ENCODE results near the gene LRRC37A2. TPM values are rescaled to one million over a fixed set of nuclear protein-coding genes. Genes with fewer than 3 reads are reported as not detected.
"Not testable (repeated sequence)": the region's sequence is repeated elsewhere in the genome, so short reads cannot be mapped to it uniquely, and the experiment has no call there.

LRRC37A2 gene
- total and polyA plus RNA-seq, 4 donors, result 2.3 to 8.9 (median 5.4) TPM

DNA sequence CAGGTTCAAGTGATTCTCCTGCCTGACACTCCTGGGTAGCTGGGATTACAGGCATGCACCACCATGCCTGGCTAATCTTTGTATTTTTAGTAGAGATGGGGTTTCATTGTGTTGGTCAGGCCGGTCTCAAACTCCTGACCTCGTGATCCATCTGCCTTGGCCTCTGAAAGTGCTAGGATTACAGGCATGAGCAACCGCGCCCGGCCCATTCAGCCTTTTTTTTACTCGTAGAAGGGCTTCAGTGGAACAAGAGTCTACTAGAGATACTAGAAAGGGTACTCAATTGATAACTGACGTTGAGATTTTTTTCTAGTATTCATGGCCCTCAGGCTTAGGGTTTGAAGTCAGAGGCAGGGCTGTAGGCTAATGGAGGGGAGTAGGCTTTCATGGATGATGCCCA, 6.4 kb upstream of the LRRC37A2 start:
- not testable (repeated sequence) for DNase-seq; ATAC-seq (ENCODE audit: insufficient read depth, low FRiP score)
- WGBS, 2 donors, result 94% methylated on average over 6 of the region's 7 CpGs

GRCh38 chr17:46534716-46535115, 22.4 kb downstream of the LRRC37A2 start:
- H3K27ac ChIP-seq (ENCODE audit: low read depth in 1 of 2, low read length in 1 of 2); H3K9me3 ChIP-seq (ENCODE audit: control insufficient read depth in 4 of 4, insufficient read depth in 3 of 4, low read length in 3 of 4); DNase-seq; H3K4me3 ChIP-seq; H3K4me1 ChIP-seq (ENCODE audit: control insufficient read depth in 5 of 5, insufficient read depth in 5 of 5, low read length in 5 of 5); H3K27me3 ChIP-seq (ENCODE audit: control insufficient read depth in 3 of 3, insufficient read depth in 3 of 3, low read length in 2 of 3); H3K9ac ChIP-seq (ENCODE audit: insufficient read depth in 1 of 2, low read length in 2 of 2); ATAC-seq (ENCODE audit: insufficient read depth, low FRiP score); H3K36me3 ChIP-seq (ENCODE audit: control insufficient read depth in 4 of 4, insufficient read depth in 4 of 4, low read length in 4 of 4): not testable (repeated sequence)
- 93 to 95% methylated on average over 18 to 20 of the region's 22 CpGs for WGBS, 2 donors

More for the DNA sequence above, 6.4 kb upstream of the LRRC37A2 start:
- not testable (repeated sequence) for H3K36me3 ChIP-seq (ENCODE audit: control insufficient read depth in 4 of 4, insufficient read depth in 4 of 4, low read length in 4 of 4); H3K4me1 ChIP-seq (ENCODE audit: control insufficient read depth in 5 of 5, insufficient read depth in 5 of 5, low read length in 5 of 5); H3K9me3 ChIP-seq (ENCODE audit: control insufficient read depth in 4 of 4, insufficient read depth in 3 of 4, low read length in 3 of 4); H3K4me3 ChIP-seq; H3K27ac ChIP-seq (ENCODE audit: low read depth in 1 of 2, low read length in 1 of 2); H3K9ac ChIP-seq (ENCODE audit: insufficient read depth in 1 of 2, low read length in 2 of 2); H3K27me3 ChIP-seq (ENCODE audit: control insufficient read depth in 3 of 3, insufficient read depth in 3 of 3, low read length in 2 of 3)

- not testable (repeated sequence) for H3K27me3 ChIP-seq (ENCODE audit: control insufficient read depth in 3 of 3, insufficient read depth in 3 of 3, low read length in 2 of 3); H3K27ac ChIP-seq (ENCODE audit: low read depth in 1 of 2, low read length in 1 of 2); ATAC-seq (ENCODE audit: insufficient read depth, low FRiP score); H3K9ac ChIP-seq (ENCODE audit: insufficient read depth in 1 of 2, low read length in 2 of 2); DNase-seq; H3K9me3 ChIP-seq (ENCODE audit: control insufficient read depth in 4 of 4, insufficient read depth in 3 of 4, low read length in 3 of 4); H3K36me3 ChIP-seq (ENCODE audit: control insufficient read depth in 4 of 4, insufficient read depth in 4 of 4, low read length in 4 of 4); H3K4me1 ChIP-seq (ENCODE audit: control insufficient read depth in 5 of 5, insufficient read depth in 5 of 5, low read length in 5 of 5); H3K4me3 ChIP-seq
- 91 to 97% methylated on average over 9 of the region's 10 CpGs for WGBS, 2 donors
These were observed 36.3 kb downstream of the LRRC37A2 start for GRCh38 chr17:46548607-46549006.

DNA sequence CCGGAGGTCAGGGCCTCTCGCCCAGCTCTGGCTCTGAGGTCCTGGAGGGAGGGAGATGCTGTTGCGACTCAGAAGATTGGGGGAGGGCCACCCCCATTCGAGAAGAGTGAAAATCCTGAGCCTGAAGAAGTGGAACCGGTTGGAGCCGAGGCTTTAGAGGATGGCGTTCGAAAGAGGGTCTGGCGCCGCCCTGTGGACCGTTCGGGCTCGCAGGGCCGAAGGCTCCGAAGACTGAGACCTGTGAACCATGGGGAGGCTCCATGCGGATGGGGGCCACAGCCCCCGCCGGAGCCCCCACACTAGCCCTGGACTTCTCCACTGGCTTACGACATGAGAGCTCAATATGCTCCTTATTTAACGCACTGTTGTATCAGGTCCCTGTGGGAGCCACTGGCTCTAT, 46.9 kb downstream of the LRRC37A2 start:
- H3K4me1 ChIP-seq (ENCODE audit: control insufficient read depth in 5 of 5, insufficient read depth in 5 of 5, low read length in 5 of 5); H3K27me3 ChIP-seq (ENCODE audit: control insufficient read depth in 3 of 3, insufficient read depth in 3 of 3, low read length in 2 of 3); H3K27ac ChIP-seq (ENCODE audit: low read depth in 1 of 2, low read length in 1 of 2); H3K36me3 ChIP-seq (ENCODE audit: control insufficient read depth in 4 of 4, insufficient read depth in 4 of 4, low read length in 4 of 4); H3K9ac ChIP-seq (ENCODE audit: insufficient read depth in 1 of 2, low read length in 2 of 2); H3K4me3 ChIP-seq; H3K9me3 ChIP-seq (ENCODE audit: control insufficient read depth in 4 of 4, insufficient read depth in 3 of 4, low read length in 3 of 4); DNase-seq; ATAC-seq (ENCODE audit: insufficient read depth, low FRiP score): not testable (repeated sequence)
- no CpG with 5 or more reads among the region's 20 CpGs for WGBS, 2 donors

DNA sequence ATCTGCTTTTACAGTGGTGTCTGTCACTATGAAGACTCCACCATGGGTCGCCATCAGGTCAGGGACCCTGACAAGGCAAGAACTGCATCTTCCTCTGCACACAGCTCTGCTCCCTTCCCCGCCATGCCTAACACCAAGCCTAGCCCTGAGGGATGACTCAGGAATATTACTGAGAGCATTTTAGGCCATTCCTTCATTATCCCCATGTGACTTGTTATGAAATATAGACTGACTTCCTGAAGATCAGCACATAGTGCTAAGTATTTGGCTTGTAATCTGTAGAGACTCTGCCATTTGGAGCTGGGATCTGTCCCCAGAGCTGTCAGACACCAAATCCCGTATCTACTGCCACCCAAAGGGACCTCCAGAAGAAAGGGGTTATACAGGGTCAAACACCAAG, 47.8 kb downstream of the LRRC37A2 start:
- H3K4me3 ChIP-seq; H3K36me3 ChIP-seq (ENCODE audit: control insufficient read depth in 4 of 4, insufficient read depth in 4 of 4, low read length in 4 of 4); DNase-seq; ATAC-seq (ENCODE audit: insufficient read depth, low FRiP score); H3K4me1 ChIP-seq (ENCODE audit: control insufficient read depth in 5 of 5, insufficient read depth in 5 of 5, low read length in 5 of 5); H3K9ac ChIP-seq (ENCODE audit: insufficient read depth in 1 of 2, low read length in 2 of 2); H3K9me3 ChIP-seq (ENCODE audit: control insufficient read depth in 4 of 4, insufficient read depth in 3 of 4, low read length in 3 of 4); H3K27ac ChIP-seq (ENCODE audit: low read depth in 1 of 2, low read length in 1 of 2); H3K27me3 ChIP-seq (ENCODE audit: control insufficient read depth in 3 of 3, insufficient read depth in 3 of 3, low read length in 2 of 3): not testable (repeated sequence)
- no CpG with 5 or more reads among the region's 3 CpGs for WGBS, 2 donors

DNA sequence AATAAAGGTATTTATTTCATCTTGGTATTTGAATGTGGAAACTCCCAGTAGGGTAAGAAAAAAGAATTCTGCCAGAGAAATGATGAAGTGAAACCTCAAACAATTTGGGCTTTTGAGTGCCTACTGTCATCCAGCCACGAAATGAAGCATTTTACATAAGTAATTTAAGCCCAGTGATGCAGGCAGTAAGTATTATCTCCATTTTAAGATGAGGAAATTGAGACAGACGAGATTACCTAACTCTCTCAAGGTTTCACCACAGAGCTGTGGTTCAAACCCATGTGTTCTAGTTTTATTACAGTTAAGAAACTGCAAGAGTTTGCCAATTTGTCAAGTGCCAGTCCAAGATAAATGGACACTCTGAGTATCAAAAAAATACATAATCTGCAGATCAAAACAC, 54.0 kb downstream of the LRRC37A2 start:
- WGBS, 2 donors, result no CpG with 5 or more reads among the region's 2 CpGs
- H3K4me3 ChIP-seq; H3K9me3 ChIP-seq (ENCODE audit: control insufficient read depth in 4 of 4, insufficient read depth in 3 of 4, low read length in 3 of 4); H3K4me1 ChIP-seq (ENCODE audit: control insufficient read depth in 5 of 5, insufficient read depth in 5 of 5, low read length in 5 of 5); ATAC-seq (ENCODE audit: insufficient read depth, low FRiP score); H3K36me3 ChIP-seq (ENCODE audit: control insufficient read depth in 4 of 4, insufficient read depth in 4 of 4, low read length in 4 of 4); DNase-seq; H3K27ac ChIP-seq (ENCODE audit: low read depth in 1 of 2, low read length in 1 of 2); H3K9ac ChIP-seq (ENCODE audit: insufficient read depth in 1 of 2, low read length in 2 of 2); H3K27me3 ChIP-seq (ENCODE audit: control insufficient read depth in 3 of 3, insufficient read depth in 3 of 3, low read length in 2 of 3): not testable (repeated sequence)

DNA sequence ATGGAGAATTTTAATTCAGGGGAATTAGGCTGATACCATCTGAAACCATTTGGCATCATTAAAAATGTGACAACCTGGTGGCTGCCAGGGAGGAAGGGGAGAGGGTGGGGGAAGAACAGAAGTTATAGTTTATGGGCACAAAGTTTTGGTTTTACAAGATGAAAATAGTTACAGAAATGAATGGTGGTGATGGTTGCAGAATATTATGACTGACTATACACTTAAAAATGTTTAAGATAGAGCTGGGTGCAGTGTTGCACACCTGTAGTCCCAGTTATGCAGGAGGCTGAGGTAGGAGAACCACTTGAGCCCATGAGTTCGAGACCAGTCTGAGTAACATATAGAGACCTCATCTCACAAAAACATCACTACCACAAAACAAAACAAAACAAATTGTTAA, 54.7 kb downstream of the LRRC37A2 start:
- H3K9me3 ChIP-seq (ENCODE audit: control insufficient read depth in 4 of 4, insufficient read depth in 3 of 4, low read length in 3 of 4); ATAC-seq (ENCODE audit: insufficient read depth, low FRiP score); DNase-seq; H3K27ac ChIP-seq (ENCODE audit: low read depth in 1 of 2, low read length in 1 of 2); H3K9ac ChIP-seq (ENCODE audit: insufficient read depth in 1 of 2, low read length in 2 of 2); H3K36me3 ChIP-seq (ENCODE audit: control insufficient read depth in 4 of 4, insufficient read depth in 4 of 4, low read length in 4 of 4); H3K27me3 ChIP-seq (ENCODE audit: control insufficient read depth in 3 of 3, insufficient read depth in 3 of 3, low read length in 2 of 3); H3K4me3 ChIP-seq; H3K4me1 ChIP-seq (ENCODE audit: control insufficient read depth in 5 of 5, insufficient read depth in 5 of 5, low read length in 5 of 5): not testable (repeated sequence)
- WGBS, 2 donors, result no CpG with 5 or more reads among the region's 1 CpG

- not testable (repeated sequence) for H3K27me3 ChIP-seq (ENCODE audit: control insufficient read depth in 3 of 3, insufficient read depth in 3 of 3, low read length in 2 of 3); H3K27ac ChIP-seq (ENCODE audit: low read depth in 1 of 2, low read length in 1 of 2); ATAC-seq (ENCODE audit: insufficient read depth, low FRiP score); H3K9me3 ChIP-seq (ENCODE audit: control insufficient read depth in 4 of 4, insufficient read depth in 3 of 4, low read length in 3 of 4); H3K9ac ChIP-seq (ENCODE audit: insufficient read depth in 1 of 2, low read length in 2 of 2); H3K36me3 ChIP-seq (ENCODE audit: control insufficient read depth in 4 of 4, insufficient read depth in 4 of 4, low read length in 4 of 4); DNase-seq; H3K4me3 ChIP-seq; H3K4me1 ChIP-seq (ENCODE audit: control insufficient read depth in 5 of 5, insufficient read depth in 5 of 5, low read length in 5 of 5)
- no CpG with 5 or more reads among the region's 4 CpGs for WGBS, 2 donors
These were observed 59.5 kb downstream of the LRRC37A2 start for GRCh38 chr17:46571796-46572195.

All from lung (tissue), 10 donors.